Measurements from ENCODE around the gene IFNA7.
A peak's percentile ranks its signal among the peaks of the same experiment; 100 is the strongest.
"Not testable (repeated sequence)": the region's sequence is repeated elsewhere in the genome, so short reads cannot be mapped to it uniquely, and the experiment has no call there.

The IFNA7 gene

DNA sequence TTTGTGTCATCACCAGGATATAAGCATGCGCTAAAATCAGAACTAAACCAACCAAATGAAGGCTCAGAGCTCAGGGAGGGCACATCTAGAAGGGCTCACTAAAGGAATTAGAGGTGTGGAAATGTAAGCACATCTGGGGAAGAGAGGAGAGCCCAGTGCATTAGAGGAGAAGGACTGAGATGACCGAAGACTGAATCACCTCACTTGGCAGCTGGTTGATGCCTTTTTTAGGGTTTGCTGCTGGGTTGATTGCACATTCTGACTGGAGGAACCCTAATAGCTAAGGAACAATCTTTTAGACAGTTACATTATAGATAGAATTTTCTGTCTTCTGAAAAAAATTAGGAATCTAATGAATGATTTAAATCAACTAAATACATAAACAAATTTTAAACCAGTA lies 27.3 kb downstream of the IFNA7 start:
- no peak for DNase-seq

DNA sequence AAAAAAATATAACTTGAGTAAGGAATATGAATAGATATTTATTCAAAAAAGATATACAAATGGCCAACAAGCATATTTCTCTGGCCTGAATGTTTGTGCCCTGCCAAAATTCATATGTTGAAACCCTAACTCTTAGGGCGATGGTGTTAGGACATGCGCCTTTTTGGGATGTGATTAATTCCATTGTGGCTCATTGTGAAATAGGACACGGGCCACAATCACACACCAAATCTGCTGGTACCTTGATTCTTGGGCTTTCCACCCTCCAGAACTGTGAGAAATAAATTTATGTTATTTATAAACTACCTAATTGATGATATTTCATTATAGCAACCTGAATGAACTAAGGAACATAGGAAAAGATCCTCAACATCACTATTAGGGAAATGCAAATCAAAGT lies 29.8 kb downstream of the IFNA7 start:
- no peak for DNase-seq

DNA sequence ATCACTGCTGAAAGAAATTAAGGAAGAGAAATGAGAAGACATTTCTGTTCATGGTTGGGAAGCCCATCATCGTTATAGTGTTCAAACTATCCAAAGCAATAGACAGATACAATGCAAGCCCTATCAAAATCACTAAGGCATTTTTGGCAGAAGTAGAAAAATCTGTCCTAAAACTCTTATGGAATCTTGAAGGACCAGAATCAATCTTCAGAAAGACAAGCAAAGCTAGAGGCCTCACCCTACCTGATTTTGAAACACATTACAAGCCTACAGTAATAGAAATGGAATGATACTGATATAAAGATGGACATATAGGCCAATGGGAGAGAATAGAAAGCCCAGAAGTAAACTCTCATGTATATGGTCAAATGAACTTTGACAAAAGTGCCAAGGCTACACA lies 30.7 kb downstream of the IFNA7 start:
- DNase-seq = no peak

DNA sequence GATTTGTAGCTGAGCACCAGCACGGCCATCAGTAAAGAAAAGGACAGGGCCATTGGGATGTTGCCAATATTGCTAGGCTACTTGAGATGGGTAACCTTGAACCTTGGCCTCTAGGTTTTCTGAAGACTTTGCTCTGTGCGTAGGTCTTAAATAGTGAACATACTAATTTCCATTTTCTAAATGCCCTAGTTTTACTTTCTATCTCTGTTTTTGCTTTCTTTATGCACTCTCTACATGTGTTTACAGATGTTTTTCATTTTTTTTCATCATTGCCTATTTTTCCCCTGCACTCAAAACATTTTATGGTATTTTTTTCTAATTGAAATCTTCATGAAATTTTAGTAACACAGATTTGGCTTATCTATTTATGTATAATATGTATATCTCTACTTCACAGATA lies 35.4 kb downstream of the IFNA7 start, which contains the start of gene IFNA21:
Gene IFNA21, minus strand, starts transcription at position 101 of the 400 bp plus-strand sequence. Its CDS starts 48 bp downstream, at position 53.
- DNase-seq = not testable (repeated sequence)

DNA sequence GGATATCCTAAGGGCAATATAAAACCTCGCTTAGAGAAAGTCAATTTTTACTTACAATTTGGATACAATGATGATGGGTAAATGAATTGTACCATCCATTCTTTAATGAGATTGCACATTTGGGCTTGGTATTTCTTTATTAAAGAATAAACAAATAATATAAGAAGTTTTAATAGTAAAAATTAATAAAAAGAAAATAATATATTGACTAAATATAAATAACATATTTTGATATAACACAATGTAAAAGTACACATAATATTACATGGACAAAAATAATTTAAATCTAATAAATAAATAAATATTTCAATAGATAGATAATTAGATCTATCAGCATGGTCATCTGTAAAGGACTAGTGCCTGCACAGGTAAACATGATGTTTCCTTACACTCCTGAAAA lies 36.5 kb downstream of the IFNA7 start:
- DNase-seq = no peak

DNA sequence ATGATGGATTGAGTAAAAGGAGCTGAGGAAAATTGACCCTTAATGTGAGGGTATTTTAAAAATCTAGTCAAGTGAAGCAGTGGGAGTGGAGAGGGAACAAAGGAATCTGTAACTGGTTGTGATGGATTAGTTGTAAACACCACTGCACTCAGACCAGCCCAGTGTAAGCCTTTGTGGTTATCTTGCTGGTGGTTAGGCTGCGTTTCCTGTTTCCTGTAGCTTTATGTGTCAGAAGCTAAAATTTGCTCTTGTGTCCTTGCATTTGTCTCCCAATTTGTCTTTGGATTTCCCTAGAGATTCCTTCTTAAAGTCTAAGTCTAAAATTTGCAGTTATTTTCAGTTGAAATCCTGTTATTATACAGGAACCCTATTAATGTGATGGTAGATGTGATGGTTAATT lies 41.8 kb downstream of the IFNA7 start:
- DNase-seq = peak; percentile 27 to 57

DNA sequence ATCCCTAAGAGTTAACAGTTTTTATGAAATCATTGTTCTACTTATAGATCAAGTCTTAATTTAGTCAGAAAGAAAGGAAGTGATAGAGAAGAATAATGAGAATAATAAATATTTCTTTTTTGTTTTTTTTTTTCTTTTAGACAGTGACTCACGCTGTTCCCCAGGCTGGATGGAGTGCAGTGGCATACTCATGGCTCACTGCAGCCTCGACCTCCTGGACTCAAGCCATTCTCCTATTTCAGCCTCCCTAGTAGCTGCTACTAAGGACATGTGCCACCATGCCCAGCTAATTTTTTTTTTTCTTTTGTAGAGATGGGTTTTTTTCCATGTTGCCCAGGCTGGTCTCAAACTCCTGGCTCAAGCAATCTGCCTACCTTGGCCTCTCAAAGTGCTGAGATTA lies 46.5 kb downstream of the IFNA7 start:
- DNase-seq = no peak

DNA sequence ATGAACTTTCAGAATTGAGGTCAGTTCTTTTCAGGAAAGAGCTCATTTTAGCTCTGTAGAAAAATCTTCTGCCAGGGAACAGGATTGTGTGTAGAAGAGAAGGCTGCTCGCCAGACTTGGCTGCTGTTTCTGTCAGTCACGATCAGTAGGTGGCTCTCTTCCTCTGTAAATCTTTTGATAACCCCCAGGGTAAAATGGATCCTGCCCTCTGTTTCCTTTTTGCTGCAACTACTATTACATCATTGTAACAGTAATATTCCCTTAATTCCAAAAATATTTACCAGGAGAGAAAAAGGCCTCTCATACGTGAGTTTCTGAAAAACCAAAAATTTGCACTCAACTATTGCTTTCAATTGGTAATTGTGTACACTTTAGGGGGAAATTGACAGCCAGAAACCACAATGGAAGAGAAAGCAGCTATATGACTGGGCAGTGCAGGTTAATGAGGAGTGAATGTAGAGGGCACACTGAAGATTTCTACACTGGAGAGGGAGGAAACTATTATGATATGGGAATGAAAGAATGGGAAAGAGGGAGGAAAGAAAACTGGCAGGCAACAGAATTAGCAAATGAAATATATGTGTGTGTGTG lies 47.9 kb downstream of the IFNA7 start:
- peak in 1 of 2 donors; percentile 45 for DNase-seq

DNA sequence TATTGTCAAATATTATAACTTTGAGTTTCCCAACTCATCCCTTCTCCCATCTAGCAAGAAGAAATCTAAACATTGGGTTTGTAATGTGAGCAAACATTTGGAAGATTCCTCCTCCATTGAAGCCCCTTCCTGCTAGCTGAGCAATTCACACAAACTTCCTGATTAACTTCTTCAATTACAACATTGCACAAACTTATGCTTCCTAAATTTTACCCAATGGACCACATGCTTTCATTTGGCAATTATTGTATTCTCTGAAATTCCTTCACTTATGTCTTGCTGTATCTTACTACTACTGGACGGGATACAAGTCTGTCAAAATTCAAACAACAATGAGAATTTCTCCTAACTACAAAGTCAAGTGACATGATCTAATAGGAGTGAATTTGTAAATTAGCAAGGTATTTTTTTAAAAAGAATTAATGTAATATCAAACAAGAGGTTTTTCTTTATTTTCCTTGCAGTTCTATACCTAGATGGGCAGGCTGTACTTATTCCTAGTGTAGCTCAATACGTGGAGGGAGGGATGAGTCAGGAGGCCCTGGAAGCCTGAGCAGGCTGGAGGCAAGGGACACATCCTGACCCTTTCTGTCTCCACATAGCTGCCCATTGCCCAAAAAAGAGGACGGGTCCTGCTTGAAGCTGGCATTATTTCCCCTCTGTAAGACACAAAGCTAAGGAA lies 48.5 kb downstream of the IFNA7 start:
- no peak for DNase-seq
